Measurements from ENCODE around the gene ZNF497. TPM values are rescaled to one million over a fixed set of nuclear protein-coding genes. Genes with fewer than 3 reads are reported as not detected.

The ZNF497 gene
- total and polyA plus RNA-seq, 2 of the 13 experiments (the other 11 are each of a cell fraction or from before 2014, with no cell fraction given): 1.5 to 1.9 TPM

- TF ChIP-seq FOXA3 (CRISPR knock-in tag; IDR thresholded peaks at IDR 0.05): peak; percentile 63
- no peak for TF ChIP-seq XBP1 (CRISPR knock-in tag; IDR thresholded peaks at IDR 0.05)
- TF ChIP-seq SUZ12 (IDR thresholded peaks at IDR 0.05; ENCODE audit: low read depth, low read length): peak; percentile 98
- peak; percentile 76 for TF ChIP-seq TFDP2 (CRISPR knock-in tag; IDR thresholded peaks at IDR 0.05)
- peak; percentile 82 for TF ChIP-seq ZGPAT (CRISPR knock-in tag; IDR thresholded peaks at IDR 0.05)
- peak; percentile 89 for TF ChIP-seq SIN3A (IDR thresholded peaks at IDR 0.05; ENCODE audit: borderline replicate concordance, low read depth, low read length)
- 0 out of 2 replicates have a peak, but pooled peaks have one; percentile 68 for TF ChIP-seq AKAP8 (CRISPR knock-in tag; IDR thresholded peaks at IDR 0.05)
- TF ChIP-seq ZMYM4 (CRISPR knock-in tag; IDR thresholded peaks at IDR 0.05): peak; percentile 60; the same call in 1 of the 2 replicates
- TF ChIP-seq KLF16 (CRISPR knock-in tag; IDR thresholded peaks at IDR 0.05): peak in 1 of 2 experiments; percentile 79; a peak in 2 of 4 replicates
- TF ChIP-seq DMTF1 (CRISPR knock-in tag; IDR thresholded peaks at IDR 0.05): no peak
- peak; percentile 39; the same call in 1 of the 2 replicates for TF ChIP-seq SOX5 (CRISPR knock-in tag; IDR thresholded peaks at IDR 0.05; ENCODE audit: borderline replicate concordance)
- 0 out of 2 replicates have a peak, but pooled peaks have one; percentile 42 for TF ChIP-seq ZNF136 (CRISPR knock-in tag; IDR thresholded peaks at IDR 0.05; ENCODE audit: low read depth)
- TF ChIP-seq ZNF768 (CRISPR knock-in tag; IDR thresholded peaks at IDR 0.05): peak; percentile 69; the same call in 1 of the 2 replicates
- 0 out of 2 replicates have a peak, but pooled peaks have one; percentile 9 for TF ChIP-seq CAMTA2 (CRISPR knock-in tag; IDR thresholded peaks at IDR 0.05; ENCODE audit: borderline replicate concordance)
- 0 out of 2 replicates have a peak, but pooled peaks have one; percentile 46 for TF ChIP-seq ZNF230 (CRISPR knock-in tag; IDR thresholded peaks at IDR 0.05)
- TF ChIP-seq ZNF580 (CRISPR knock-in tag; IDR thresholded peaks at IDR 0.05; ENCODE audit: borderline replicate concordance, low read depth): peak; percentile 57; the same call in 1 of the 2 replicates
- TF ChIP-seq BORCS8-MEF2B (CRISPR knock-in tag; IDR thresholded peaks at IDR 0.05): peak; percentile 87; the same call in 1 of the 2 replicates
- TF ChIP-seq, protein P1, sequence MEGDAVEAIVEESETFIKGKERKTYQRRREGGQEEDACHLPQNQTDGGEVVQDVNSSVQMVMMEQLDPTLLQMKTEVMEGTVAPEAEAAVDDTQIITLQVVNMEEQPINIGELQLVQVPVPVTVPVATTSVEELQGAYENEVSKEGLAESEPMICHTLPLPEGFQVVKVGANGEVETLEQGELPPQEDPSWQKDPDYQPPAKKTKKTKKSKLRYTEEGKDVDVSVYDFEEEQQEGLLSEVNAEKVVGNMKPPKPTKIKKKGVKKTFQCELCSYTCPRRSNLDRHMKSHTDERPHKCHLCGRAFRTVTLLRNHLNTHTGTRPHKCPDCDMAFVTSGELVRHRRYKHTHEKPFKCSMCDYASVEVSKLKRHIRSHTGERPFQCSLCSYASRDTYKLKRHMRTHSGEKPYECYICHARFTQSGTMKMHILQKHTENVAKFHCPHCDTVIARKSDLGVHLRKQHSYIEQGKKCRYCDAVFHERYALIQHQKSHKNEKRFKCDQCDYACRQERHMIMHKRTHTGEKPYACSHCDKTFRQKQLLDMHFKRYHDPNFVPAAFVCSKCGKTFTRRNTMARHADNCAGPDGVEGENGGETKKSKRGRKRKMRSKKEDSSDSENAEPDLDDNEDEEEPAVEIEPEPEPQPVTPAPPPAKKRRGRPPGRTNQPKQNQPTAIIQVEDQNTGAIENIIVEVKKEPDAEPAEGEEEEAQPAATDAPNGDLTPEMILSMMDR (CRISPR knock-in tag; IDR thresholded peaks at IDR 0.05): peak; percentile 33; the same call in 1 of the 2 replicates
- no peak for TF ChIP-seq NCOA5 (CRISPR knock-in tag; IDR thresholded peaks at IDR 0.05)
- peak; percentile 89 for TF ChIP-seq MXD4 (CRISPR knock-in tag; IDR thresholded peaks at IDR 0.05)
- TF ChIP-seq MEIS1 (CRISPR knock-in tag; IDR thresholded peaks at IDR 0.05; ENCODE audit: borderline replicate concordance): peak; percentile 78; the same call in 1 of the 2 replicates
- TF ChIP-seq PCBP1 (IDR thresholded peaks at IDR 0.05; ENCODE audit: borderline replicate concordance, low read depth, low read length): peak; percentile 90; the same call in 1 of the 2 replicates
Measured at GRCh38 chr19:58305065-58305931, 57.3 kb downstream of the ZNF497 start, which contains the start of gene ERVK3-1 (continued).
